ENCODE measurements around the gene DPT. TPM values are rescaled to one million over a fixed set of nuclear protein-coding genes. Genes with fewer than 3 reads are reported as not detected.

Gene DPT
- total RNA-seq, 4 donors from 2014 or later = 147 to 298 (median 275) TPM

GRCh38 chr1:168755800-168756418, 26.9 kb upstream of the DPT start:
- ATAC-seq (ENCODE audit: low FRiP score) = no peak

GRCh38 chr1:168752171-168752832, 23.3 kb upstream of the DPT start:
- TF ChIP-seq CTCF (IDR thresholded peaks at IDR 0.05) = no peak
- DNase-seq (ENCODE audit: low spot score) = no peak
- no peak for ATAC-seq (ENCODE audit: low FRiP score)

More at GRCh38 chr1:168755800-168756418, 26.9 kb upstream of the DPT start:
- TF ChIP-seq CTCF (IDR thresholded peaks at IDR 0.05) = no peak
- DNase-seq (ENCODE audit: low spot score) = no peak

GRCh38 chr1:168751195-168751650, 22.2 kb upstream of the DPT start:
- TF ChIP-seq CTCF (IDR thresholded peaks at IDR 0.05) = no peak
- no peak for ATAC-seq (ENCODE audit: low FRiP score)
- no peak for DNase-seq (ENCODE audit: low spot score)

- ATAC-seq (ENCODE audit: low FRiP score) (no peak), DNase-seq (ENCODE audit: low spot score) (no peak)
- TF ChIP-seq CTCF (IDR thresholded peaks at IDR 0.05) = no peak
Measured at GRCh38 chr1:168742994-168743650, 14.1 kb upstream of the DPT start.

GRCh38 chr1:168742386-168742785, 13.4 kb upstream of the DPT start:
- no peak for ATAC-seq (ENCODE audit: low FRiP score)
- TF ChIP-seq CTCF (IDR thresholded peaks at IDR 0.05) = no peak
- DNase-seq (ENCODE audit: low spot score) = no peak

- DNase-seq (ENCODE audit: low spot score) (no peak), ATAC-seq (ENCODE audit: low FRiP score) (no peak)
- no peak for TF ChIP-seq CTCF (IDR thresholded peaks at IDR 0.05)
Measured at GRCh38 chr1:168739908-168740307, 10.9 kb upstream of the DPT start.
